Measurements from ENCODE around the gene SLC22A24.

GRCh38 chr11:63032457-63032856 is 111.6 kb downstream of the SLC22A24 start:
- TF ChIP-seq CTCF (IDR thresholded peaks at IDR 0.05) (no peak), POLR2A (IDR thresholded peaks at IDR 0.05) (no peak)

All from stomach (tissue), 4 donors.